SK-N-SH (cell line): ENCODE measurements around the gene RAI1. TPM values are rescaled to one million over a fixed set of nuclear protein-coding genes. Genes with fewer than 3 reads are reported as not detected.

Experiments used
- CTCF ChIA-PET: fragments of 300-600, 350-600 bp; formaldehyde crosslinking; extraction: SDS; loops from one replicate; lab custom pipeline; 2021; lab: Yijun Ruan, JAX
- POLR2A ChIA-PET: fragments of 350-600 bp; sonication (Branson Sonifier 250); formaldehyde crosslinking; extraction: SDS; loops from one replicate; lab custom pipeline; 2020; ENCODE audit warnings: antibody characterized with exemption, inconsistent platforms; lab: Yijun Ruan, JAX
- DNase-seq: peaks from one replicate; pipeline ENCODE4 v3.0.0; 2012
- H2AFZ ChIP-seq: fragments of 200-600 bp; sonication (generic); 2 replicates; pipeline ENCODE4 v1.8.1; 2016; ENCODE audit warnings: antibody characterized with exemption, mild to moderate bottlenecking, low read depth
- H3F3A ChIP-seq: fragments of 200-600 bp; sonication (generic); replicated peaks from 2 replicates; pipeline ENCODE3; 2016; ENCODE audit warnings: antibody characterized with exemption, mild to moderate bottlenecking; ENCODE audit not compliant: insufficient read depth
- H3K27ac ChIP-seq, 2 experiments: fragments of 200-500 bp in 1 of 2; fragments of 200-600 bp in 1 of 2; sonication (Bioruptor generic) in 1 of 2; sonication (generic), shearing (Covaris generic) in 1 of 2; 2 replicates each; pipeline versions ENCODE4 v1.5.1 to v1.6.1; 2014 to 2016; ENCODE audit warnings: low read depth in 2 of 2, inconsistent platforms in 1 of 2, low read length in 1 of 2, mild to moderate bottlenecking in 1 of 2, mixed read lengths in 1 of 2
- H3K27me3 ChIP-seq: fragments of 200-600 bp; sonication (generic), shearing (Covaris generic); 2 replicates; pipeline ENCODE4 v1.6.1; 2016; ENCODE audit warnings: mixed run types; ENCODE audit not compliant: insufficient read depth
- H3K36me3 ChIP-seq, 2 experiments: fragments of 200-500 bp in 1 of 2; fragments of 200-600 bp in 1 of 2; sonication (Bioruptor generic) in 1 of 2; sonication (generic) in 1 of 2; replicated peaks in 1 of 2; 2 replicates each; pipeline versions ENCODE3 to v1.5.1; 2014 to 2016; ENCODE audit warnings: low read length in 1 of 2, mild to moderate bottlenecking in 1 of 2; ENCODE audit not compliant: insufficient read depth in 2 of 2, control insufficient read depth in 1 of 2
- H3K4me1 ChIP-seq, 2 experiments: fragments of 200-500 bp in 1 of 2; fragments of 200-600 bp in 1 of 2; sonication (Bioruptor generic) in 1 of 2; sonication (generic), shearing (Covaris generic) in 1 of 2; 2 replicates each; pipeline versions ENCODE4 v1.5.1 to v1.6.1; 2014 to 2016; ENCODE audit warnings: low read depth in 1 of 2, low read length in 1 of 2, mixed run types in 1 of 2; ENCODE audit not compliant: insufficient read depth in 2 of 2, control insufficient read depth in 1 of 2
- H3K4me2 ChIP-seq: fragments of 200-600 bp; sonication (generic), shearing (Covaris generic); 2 replicates; pipeline ENCODE4 v1.6.1; 2017; ENCODE audit warnings: mixed run types
- H3K4me3 ChIP-seq, 2 experiments: fragments of 200-500 bp in 1 of 2; fragments of 200-600 bp in 1 of 2; sonication (Bioruptor generic) in 1 of 2; sonication (generic), shearing (Covaris generic) in 1 of 2; 2 replicates each; pipeline versions ENCODE4 v1.5.1 to v1.8.1; 2014 to 2016; ENCODE audit warnings: low read depth in 2 of 2, inconsistent platforms in 1 of 2, low read length in 1 of 2, mild to moderate bottlenecking in 1 of 2, mixed read lengths in 1 of 2, moderate library complexity in 1 of 2
- H3K79me2 ChIP-seq: fragments of 200-600 bp; sonication (generic); 2 replicates; pipeline ENCODE4 v1.8.1; 2017; ENCODE audit warnings: mild to moderate bottlenecking; ENCODE audit not compliant: insufficient read depth
- H3K9ac ChIP-seq: fragments of 200-600 bp; sonication (generic); 2 replicates; pipeline ENCODE4 v1.6.1; 2017; ENCODE audit warnings: mixed run types
- H3K9me2 ChIP-seq: fragments of 200-600 bp; sonication (generic); 2 replicates; pipeline ENCODE4 v1.6.1; 2017; ENCODE audit warnings: mixed run types
- H3K9me3 ChIP-seq: fragments of 200-600 bp; sonication (generic); 2 replicates; pipeline ENCODE4 v1.6.1; 2017; ENCODE audit warnings: mixed run types, mild to moderate bottlenecking, moderate library complexity
- H4K20me1 ChIP-seq: fragments of 200-600 bp; sonication (generic); 2 replicates; pipeline ENCODE4 v1.6.1; 2017; ENCODE audit warnings: mild to moderate bottlenecking, mixed run types; ENCODE audit not compliant: insufficient read depth
- CHD2 ChIP-seq: fragments of 150-350 bp; IDR thresholded peaks from 2 replicates; pipeline ENCODE4 v1.6.1; 2018; ENCODE audit warnings: low read length; ENCODE audit not compliant: partially characterized antibody
- ELF1 ChIP-seq: IDR thresholded peaks from 2 replicates; pipeline ENCODE4 v1.4.0; 2012
- FOXJ3 ChIP-seq: sonication (generic); formaldehyde crosslinking; IDR thresholded peaks from 2 replicates; pipeline ENCODE4 v1.5.1; 2020; ENCODE audit warnings: mild to moderate bottlenecking, missing genetic modification reagents
- FOXM1 ChIP-seq: IDR thresholded peaks from 2 replicates; pipeline ENCODE4 v1.4.0; 2012; ENCODE audit warnings: low read depth, mild to moderate bottlenecking
- GATA2 ChIP-seq: sonication (generic); formaldehyde crosslinking; IDR thresholded peaks from 2 replicates; pipeline ENCODE4 v1.5.0; 2020; ENCODE audit warnings: mild to moderate bottlenecking, missing genetic modification reagents
- JUND ChIP-seq: IDR thresholded peaks from 2 replicates; pipeline ENCODE4 v1.4.0; 2012
- MAX ChIP-seq: IDR thresholded peaks from 2 replicates; pipeline ENCODE4 v1.4.0; 2012; ENCODE audit warnings: low read depth
- NFIC ChIP-seq: IDR thresholded peaks from 2 replicates; pipeline ENCODE4 v1.4.0; 2012; ENCODE audit warnings: borderline replicate concordance
- NRF1 ChIP-seq: IDR thresholded peaks from 2 replicates; pipeline ENCODE4 v1.6.1; 2012; ENCODE audit warnings: low read depth, mild to moderate bottlenecking, low read length
- RCOR1 ChIP-seq: fragments of 150-350 bp; IDR thresholded peaks from 2 replicates; pipeline ENCODE4 v1.6.1; 2017; ENCODE audit warnings: antibody characterized with exemption, low read length
- REST ChIP-seq: IDR thresholded peaks from 2 replicates; pipeline ENCODE4 v1.6.1; 2012; ENCODE audit warnings: mild to moderate bottlenecking, low read depth, low read length, moderate library complexity
- RFX5 ChIP-seq: IDR thresholded peaks from 2 replicates; pipeline ENCODE4 v1.6.1; 2012; ENCODE audit warnings: mild to moderate bottlenecking, improper control_type of control experiment, low read length
- RXRA ChIP-seq: IDR thresholded peaks from 2 replicates; pipeline ENCODE4 v1.4.0; 2012; ENCODE audit warnings: low read depth, mild to moderate bottlenecking, borderline replicate concordance
- TEAD4 ChIP-seq: IDR thresholded peaks from 2 replicates; pipeline ENCODE4 v1.4.0; 2012; ENCODE audit warnings: mild to moderate bottlenecking, borderline replicate concordance; ENCODE audit not compliant: insufficient read depth
- USF1 ChIP-seq: IDR thresholded peaks from 2 replicates; pipeline ENCODE4 v1.4.0; 2012; ENCODE audit warnings: low read depth, borderline replicate concordance
- USF2 ChIP-seq: fragments of 150-350 bp; IDR thresholded peaks from 2 replicates; pipeline ENCODE4 v1.6.1; 2017; ENCODE audit warnings: antibody characterized with exemption, low read length, low read depth, borderline replicate concordance
- YY1 ChIP-seq: IDR thresholded peaks from 2 replicates; pipeline ENCODE4 v1.4.0; 2012; ENCODE audit warnings: low read depth, mild to moderate bottlenecking
- ZBTB33 ChIP-seq: IDR thresholded peaks from 2 replicates; pipeline ENCODE4 v1.4.0; 2012; ENCODE audit warnings: low read depth, borderline replicate concordance
- WGBS: methylation state at CpG from one replicate; pipeline ENCODE4 v1.1.6; 2017; ENCODE audit warnings: low lambda C conversion rate; 5-methylcytosine and 5-hydroxymethylcytosine counted together
- polyA plus RNA-seq, 3 experiments: library from polyadenylated mRNA; depleted of rRNA; stranded (reverse); fragments of >200 nt; gene quantifications; 2 replicates each; pipeline ENCODE4 v1.2.3, GENCODE V29; 2012

The RAI1 gene
- polyA plus RNA-seq, 1 of the 3 experiments (the other 2 are of a cell fraction) = 4.7 TPM

- ChIA-PET CTCF (interaction anchor here (2.7 kb wide), 1 partner anchor 14 kb away, joined by 14 read pairs; no protein-coding TSS in a partner anchor), POLR2A (no interaction called here)
- no peaks in the 10 kb centered on the region for H3K27me3 ChIP-seq
- no peak overlapping the region for H3K9ac ChIP-seq
- peak overlapping the region in 1 of 2 experiments; percentile 19; a peak in 1 of 4 replicates for H3K27ac ChIP-seq
- H2AFZ ChIP-seq = no peak overlapping the region
- H3K4me2 ChIP-seq = no peak overlapping the region
- no peak overlapping the region for H3K4me3 ChIP-seq
- WGBS = 94% methylated on average over 12 of the region's 25 CpGs
- no peaks in the 10 kb centered on the region for H3F3A ChIP-seq
- H3K4me1 ChIP-seq = peaks cover 1 to 30% of the 10 kb centered on the region in 2 experiments; a peak in 2 of 4 replicates
- no peak for DNase-seq
- no peaks in the 10 kb centered on the region; the same call in 1 of the 2 replicates for H3K79me2 ChIP-seq
- TF ChIP-seq USF2 (no peak), ZBTB33 (no peak), GATA2 (CRISPR knock-in tag) (no peak), MAX (no peak), JUND (no peak), ELF1 (no peak), FOXJ3 (CRISPR knock-in tag) (no peak), FOXM1 (no peak)
- H3K9me3 ChIP-seq = no peaks in the 10 kb centered on the region
- peaks cover 32% of the 10 kb centered on the region for H4K20me1 ChIP-seq
- peaks cover 0 to 62% of the 10 kb centered on the region in 2 experiments for H3K36me3 ChIP-seq
- H3K9me2 ChIP-seq = no peaks in the 10 kb centered on the region
These were observed 116.8 kb downstream of the RAI1 start for GRCh38 chr17:17798010-17798556.

- H3K36me3 ChIP-seq = peaks cover under 1 to 62% of the 10 kb centered on the region in 2 experiments
- WGBS = 89% methylated on average over 8 of the region's 16 CpGs
- peaks cover 29% of the 10 kb centered on the region for H4K20me1 ChIP-seq
- no peaks in the 10 kb centered on the region for H3F3A ChIP-seq
- no peaks in the 10 kb centered on the region for H3K9me2 ChIP-seq
- H3K4me1 ChIP-seq = peaks cover 0 to 24% of the 10 kb centered on the region in 2 experiments; a peak in 1 of 4 replicates
- H3K27me3 ChIP-seq = no peaks in the 10 kb centered on the region
- no peak overlapping the region for H3K4me3 ChIP-seq
- no peak for DNase-seq
- no peaks in the 10 kb centered on the region for H3K9me3 ChIP-seq
- CTCF ChIA-PET = interaction anchor here (0.6 kb wide), 1 partner anchor 13 kb away, joined by 3 read pairs; no protein-coding TSS in a partner anchor
- no peak overlapping the region for H3K9ac ChIP-seq
- POLR2A ChIA-PET = no interaction called here
- H3K79me2 ChIP-seq = no peaks in the 10 kb centered on the region; the same call in 1 of the 2 replicates
- no peak overlapping the region for H2AFZ ChIP-seq
- H3K4me2 ChIP-seq = no peak overlapping the region
- peak overlapping the region in 1 of 2 experiments; percentile 19; a peak in 1 of 4 replicates for H3K27ac ChIP-seq
- TF ChIP-seq RXRA = no peak
- TF ChIP-seq NFIC = no peak
- TF ChIP-seq NRF1 = no peak
- TF ChIP-seq USF2 = no peak
- TF ChIP-seq CHD2 = no peak
- no peak for TF ChIP-seq RFX5
- TF ChIP-seq YY1 = no peak
- no peak for TF ChIP-seq REST
- no peak for TF ChIP-seq USF1
- TF ChIP-seq RCOR1 = no peak
- no peak for TF ChIP-seq JUND
- no peak for TF ChIP-seq FOXJ3 (CRISPR knock-in tag)
- no peak for TF ChIP-seq TEAD4
These were observed 117.5 kb downstream of the RAI1 start for GRCh38 chr17:17798573-17799255.
